Measurements from ENCODE around the gene RPA1. TPM values are rescaled to one million over a fixed set of nuclear protein-coding genes. Genes with fewer than 3 reads are reported as not detected.

Gene RPA1
- total and polyA plus RNA-seq, 8 donors, result 10.3 to 57.5 (median 23.8) TPM

GRCh38 chr17:1839516-1839915 is 9.7 kb downstream of the RPA1 start:
- H3K4me1 ChIP-seq, result no peaks in the 10 kb centered on the region
- intact Hi-C loops (cut with DNase I; ENCODE audit: low total_unique reads), result no loop called here
- no peak overlapping the region for H3K4me3 ChIP-seq
- no peak for DNase-seq
- 89 to 96% (median 95%) methylated on average over 4 of the region's 4 CpGs for WGBS, 5 donors
- no peaks in the 10 kb centered on the region for H3K27me3 ChIP-seq
- H3K9me3 ChIP-seq, result no peaks in the 10 kb centered on the region
- TF ChIP-seq POLR2A (IDR thresholded peaks at IDR 0.05), result no peak
- no peak for TF ChIP-seq CTCF (IDR thresholded peaks at IDR 0.05)
- TF ChIP-seq EP300 (IDR thresholded peaks at IDR 0.05), result no peak
- TF ChIP-seq POLR2AphosphoS5 (IDR thresholded peaks at IDR 0.05), result no peak
- peaks cover 16 to 35% (median 28%) of the 10 kb centered on the region in 4 donors for H3K36me3 ChIP-seq
- no peak overlapping the region for H3K27ac ChIP-seq

- H3K36me3 ChIP-seq, result peaks cover 42 to 65% (median 64%) of the 10 kb centered on the region in 4 donors
- no peak for TF ChIP-seq POLR2A (IDR thresholded peaks at IDR 0.05)
- no peak for TF ChIP-seq POLR2AphosphoS5 (IDR thresholded peaks at IDR 0.05)
- no peak for TF ChIP-seq EP300 (IDR thresholded peaks at IDR 0.05)
- no peak for TF ChIP-seq CTCF (IDR thresholded peaks at IDR 0.05)
- no peaks in the 10 kb centered on the region for H3K9me3 ChIP-seq
- H3K27ac ChIP-seq, result no peak overlapping the region
- DNase-seq, result no peak
- 93 to 98% (median 97%) methylated on average over 9 of the region's 9 CpGs for WGBS, 5 donors
- no peak overlapping the region for H3K4me3 ChIP-seq
- H3K27me3 ChIP-seq, result no peaks in the 10 kb centered on the region
- intact Hi-C loops (cut with DNase I; ENCODE audit: low total_unique reads), result no loop called here
- H3K4me1 ChIP-seq, result no peaks in the 10 kb centered on the region
Measured at GRCh38 chr17:1843947-1844346, 14.1 kb downstream of the RPA1 start.

GRCh38 chr17:1847191-1847590 is 17.4 kb downstream of the RPA1 start:
- H3K9me3 ChIP-seq, result no peaks in the 10 kb centered on the region
- H3K4me1 ChIP-seq, result no peaks in the 10 kb centered on the region
- peaks cover 42 to 95% (median 87%) of the 10 kb centered on the region in 4 donors for H3K36me3 ChIP-seq
- no peak overlapping the region for H3K27ac ChIP-seq
- no peak overlapping the region for H3K4me3 ChIP-seq
- DNase-seq, result no peak
- H3K27me3 ChIP-seq, result no peaks in the 10 kb centered on the region
- intact Hi-C loops (cut with DNase I; ENCODE audit: low total_unique reads), result no loop called here
- TF ChIP-seq CTCF (IDR thresholded peaks at IDR 0.05), result no peak
- TF ChIP-seq POLR2A (IDR thresholded peaks at IDR 0.05), result no peak
- no peak for TF ChIP-seq EP300 (IDR thresholded peaks at IDR 0.05)
- TF ChIP-seq POLR2AphosphoS5 (IDR thresholded peaks at IDR 0.05), result no peak
- WGBS, 5 donors, result 91 to 95% (median 94%) methylated on average over 3 of the region's 3 CpGs

- peaks cover 19 to 87% (median 77%) of the 10 kb centered on the region in 4 donors for H3K36me3 ChIP-seq
- intact Hi-C loops (cut with DNase I; ENCODE audit: low total_unique reads), result no loop called here
- WGBS, 5 donors, result 70 to 84% (median 81%) methylated on average over 6 of the region's 6 CpGs
Measured at GRCh38 chr17:1852327-1852726, 22.5 kb downstream of the RPA1 start.

More at GRCh38 chr17:1852327-1852726, 22.5 kb downstream of the RPA1 start:
- Histone ChIP-seq H3K4me1 (no peaks in the 10 kb centered on the region), H3K4me3 (no peak overlapping the region), H3K27ac (no peak overlapping the region), H3K9me3 (no peaks in the 10 kb centered on the region), H3K27me3 (no peaks in the 10 kb centered on the region)
- TF ChIP-seq POLR2A (IDR thresholded peaks at IDR 0.05) (no peak), CTCF (IDR thresholded peaks at IDR 0.05) (no peak), POLR2AphosphoS5 (IDR thresholded peaks at IDR 0.05) (no peak), EP300 (IDR thresholded peaks at IDR 0.05) (no peak)
- DNase-seq, result no peak
